A549 (cell line): Measurements from ENCODE around the gene TBCEL. TPM values are rescaled to one million over a fixed set of nuclear protein-coding genes. Genes with fewer than 3 reads are reported as not detected.

Experiments used
- ATAC-seq, 2 experiments: fragments of 200-7000 bp in 1 of 2; fragments of >200 bp in 1 of 2; cut with Nextera tagmentation in 1 of 2; cut with Tn5 transposase in 1 of 2; 3 replicates each; pipeline versions ENCODE4 v1.8.0 to v1.9.1; 2018 to 2020; ENCODE audit warnings: mild to moderate bottlenecking in 1 of 2, moderate library complexity in 1 of 2
- CTCF ChIA-PET: fragments of 300-600 bp; sonication (Branson Sonifier 250); formaldehyde crosslinking; extraction: SDS; loops from one replicate; lab custom pipeline; 2021; ENCODE audit warnings: antibody characterized with exemption, inconsistent platforms; lab: Yijun Ruan, JAX
- POLR2A ChIA-PET: fragments of 350-600 bp; formaldehyde crosslinking; extraction: SDS; loops from one replicate; lab custom pipeline; 2021; ENCODE audit warnings: antibody characterized with exemption, inconsistent platforms; lab: Yijun Ruan, JAX
- DNase-seq, 2 experiments: peaks; one replicate each; pipeline versions ENCODE4 v3.0.0 to v3.0.0-alpha.2; 2011 to 2016; ENCODE audit warnings: low read depth in 1 of 2, low spot score in 1 of 2
- FAIRE-seq: peaks from 2 replicates; lab custom pipeline; 2011; peaks lifted over from hg19 to GRCh38; lab: Jason Lieb, UNC
- H3K27ac ChIP-seq, 2 experiments: fragments of >200 bp; sonication (Bioruptor Twin); formaldehyde crosslinking; 3 replicates each; pipeline ENCODE4 v1.5.1; 2016 to 2017
- H3K4me1 ChIP-seq: fragments of >200 bp; sonication (Bioruptor Twin); formaldehyde crosslinking; 3 replicates; pipeline ENCODE4 v1.6.1; 2016
- H3K4me2 ChIP-seq: fragments of >200 bp; sonication (Bioruptor Twin); formaldehyde crosslinking; 3 replicates; pipeline ENCODE4 v1.6.1; 2016
- H3K4me3 ChIP-seq: fragments of >200 bp; sonication (Bioruptor Twin); formaldehyde crosslinking; 3 replicates; pipeline ENCODE4 v1.5.1; 2016
- H3K9me3 ChIP-seq: fragments of >200 bp; sonication (Bioruptor Twin); formaldehyde crosslinking; 3 replicates; pipeline ENCODE4 v1.6.1; 2016
- BHLHE40 ChIP-seq: IDR thresholded peaks from 2 replicates; pipeline ENCODE4 v1.6.1; 2012; ENCODE audit warnings: low read depth, low read length, inconsistent platforms
- CBX2 ChIP-seq: fragments of 200-600 bp; sonication (generic); IDR thresholded peaks from 2 replicates; pipeline ENCODE4 v1.6.1; 2016; ENCODE audit warnings: low read depth, mild to moderate bottlenecking, borderline replicate concordance
- CHD4 ChIP-seq: fragments of 200-600 bp; sonication (generic); IDR thresholded peaks from 2 replicates; pipeline ENCODE4 v1.6.1; 2016; ENCODE audit warnings: antibody characterized with exemption, mild to moderate bottlenecking, borderline replicate concordance
- EP300 ChIP-seq, 2 experiments: fragments of >200 bp; sonication (Bioruptor Twin); formaldehyde crosslinking; IDR thresholded peaks; 2 replicates in 1 of 2; 3 replicates in 1 of 2; pipeline ENCODE4 v1.6.1; 2016 to 2017
- ESRRA ChIP-seq: fragments of 150-350 bp; IDR thresholded peaks from 2 replicates; pipeline ENCODE4 v1.6.1; 2014; ENCODE audit warnings: mild to moderate bottlenecking, low read length, borderline replicate concordance
- FOSB ChIP-seq: fragments of 250-450 bp; sonication (Bioruptor Pico); IDR thresholded peaks from 2 replicates; pipeline ENCODE4 v1.5.0; 2020; ENCODE audit warnings: mild to moderate bottlenecking, moderate library complexity
- FOXS1 ChIP-seq: fragments of 250-450 bp; sonication (Bioruptor Pico); IDR thresholded peaks from 2 replicates; pipeline ENCODE4 v1.5.0; 2020; ENCODE audit warnings: mild to moderate bottlenecking, moderate library complexity
- HDAC2 ChIP-seq: fragments of 200-600 bp; sonication (generic); IDR thresholded peaks from 2 replicates; pipeline ENCODE4 v1.6.1; 2016
- HOXA7 ChIP-seq: fragments of 250-450 bp; sonication (Bioruptor Pico); IDR thresholded peaks from 2 replicates; pipeline ENCODE4 v1.5.0; 2020; ENCODE audit warnings: mild to moderate bottlenecking, moderate library complexity
- HOXB13 ChIP-seq: fragments of 250-450 bp; sonication (Bioruptor Pico); IDR thresholded peaks from 2 replicates; pipeline ENCODE4 v1.5.0; 2020; ENCODE audit warnings: low read depth, mild to moderate bottlenecking, moderate library complexity
- HOXB5 ChIP-seq: fragments of 250-450 bp; sonication (Bioruptor Pico); IDR thresholded peaks from 2 replicates; pipeline ENCODE4 v1.5.0; 2020; ENCODE audit warnings: mild to moderate bottlenecking, moderate library complexity
- JUN ChIP-seq, 2 experiments: fragments of >200 bp; sonication (Bioruptor Twin); formaldehyde crosslinking; IDR thresholded peaks; 2 replicates in 1 of 2; 3 replicates in 1 of 2; pipeline ENCODE4 v1.6.1; 2016 to 2017
- KDM1A ChIP-seq: fragments of 200-600 bp; sonication (generic); IDR thresholded peaks from 2 replicates; pipeline ENCODE4 v1.6.1; 2016; ENCODE audit warnings: low read depth, mild to moderate bottlenecking
- KDM5A ChIP-seq: fragments of 200-600 bp; sonication (generic); IDR thresholded peaks from 2 replicates; pipeline ENCODE4 v1.6.1; 2016; ENCODE audit warnings: antibody characterized with exemption, mild to moderate bottlenecking
- MAZ ChIP-seq: fragments of 150-350 bp; IDR thresholded peaks from 2 replicates; pipeline ENCODE4 v1.6.1; 2014; ENCODE audit warnings: antibody characterized with exemption, low read depth, low read length, borderline replicate concordance
- MYC ChIP-seq: IDR thresholded peaks from 2 replicates; pipeline ENCODE4 v1.6.1; 2012; ENCODE audit warnings: mild to moderate bottlenecking, inconsistent platforms, low read length, improper control_type of control experiment, borderline replicate concordance
- NPAS2 ChIP-seq: fragments of 250-450 bp; sonication (Bioruptor Pico); IDR thresholded peaks from 2 replicates; pipeline ENCODE4 v1.8.0; 2022; ENCODE audit warnings: mild to moderate bottlenecking, moderate library complexity, borderline replicate concordance
- NR3C1 ChIP-seq: fragments of >200 bp; sonication (Bioruptor Twin); formaldehyde crosslinking; IDR thresholded peaks from 3 replicates; pipeline ENCODE4 v1.6.1; 2017
- PHF8 ChIP-seq: fragments of 200-600 bp; sonication (generic); IDR thresholded peaks from 2 replicates; pipeline ENCODE4 v1.6.1; 2016; ENCODE audit warnings: low read depth, mild to moderate bottlenecking, antibody characterized with exemption, moderate library complexity, borderline replicate concordance
- POLR2A ChIP-seq: IDR thresholded peaks from 2 replicates; pipeline ENCODE4 v1.6.1; 2012; ENCODE audit warnings: mild to moderate bottlenecking, low read length
- POLR2AphosphoS2 ChIP-seq: conservative IDR thresholded peaks from 2 replicates; pipeline ENCODE4 v1.6.1; 2012; ENCODE audit warnings: low read length, improper control_type of control experiment, inconsistent platforms
- RAD21 ChIP-seq, 2 experiments: fragments of >200 bp in 1 of 2; sonication (Bioruptor Twin) in 1 of 2; formaldehyde crosslinking in 1 of 2; IDR thresholded peaks in 1 of 2; conservative IDR thresholded peaks in 1 of 2; 2 replicates in 1 of 2; 3 replicates in 1 of 2; pipeline ENCODE4 v1.6.1; 2012 to 2018; ENCODE audit warnings: inconsistent platforms in 1 of 2
- RCOR1 ChIP-seq: fragments of 150-350 bp; IDR thresholded peaks from 2 replicates; pipeline ENCODE4 v1.6.1; 2014; ENCODE audit warnings: antibody characterized with exemption, low read length, low read depth
- RNF2 ChIP-seq: fragments of 200-600 bp; sonication (generic); IDR thresholded peaks from 2 replicates; pipeline ENCODE4 v1.6.1; 2016; ENCODE audit warnings: low read depth, mild to moderate bottlenecking, antibody characterized with exemption, moderate library complexity, borderline replicate concordance
- SMC3 ChIP-seq: fragments of >200 bp; sonication (Bioruptor Twin); formaldehyde crosslinking; IDR thresholded peaks from 3 replicates; pipeline ENCODE4 v1.6.1; 2018; ENCODE audit warnings: inconsistent platforms
- SREBF2 ChIP-seq: fragments of 450-650 bp; IDR thresholded peaks from 2 replicates; pipeline ENCODE4 v1.6.1; 2014; ENCODE audit warnings: mild to moderate bottlenecking, moderate library complexity
- TFCP2L1 ChIP-seq: fragments of 250-450 bp; sonication (Bioruptor Pico); IDR thresholded peaks from 2 replicates; pipeline ENCODE4 v1.5.0; 2021; ENCODE audit warnings: mild to moderate bottlenecking
- TP53 ChIP-seq: fragments of 250-450 bp; sonication (Bioruptor Pico); IDR thresholded peaks from 2 replicates; pipeline ENCODE4 v1.5.0; 2021; ENCODE audit warnings: mild to moderate bottlenecking, moderate library complexity
- ZC3H11A ChIP-seq: fragments of 450-650 bp; IDR thresholded peaks from 2 replicates; pipeline ENCODE4 v1.6.1; 2014; ENCODE audit warnings: antibody characterized with exemption, mild to moderate bottlenecking
- ZSCAN20 ChIP-seq: fragments of 250-450 bp; sonication (Bioruptor Pico); IDR thresholded peaks from 2 replicates; pipeline ENCODE4 v1.8.0; 2022; ENCODE audit warnings: mild to moderate bottlenecking, moderate library complexity
- WGBS: methylation state at CpG from one replicate; pipeline ENCODE4 v1.1.6; 2017; ENCODE audit errors: missing lambda C conversion rate; 5-methylcytosine and 5-hydroxymethylcytosine counted together
- polyA plus RNA-seq, 4 experiments: library from polyadenylated mRNA; depleted of rRNA in 3 of 4; stranded (reverse); fragments of >200 nt; fragmentation: RNase III in 1 of 4; extraction: RNeasy Plus Mini Kit Qiagen cat#74134 plus additional on column Dnase treatment in 1 of 4; gene quantifications; 2 replicates in 3 of 4; 3 replicates in 1 of 4; pipeline ENCODE4 v1.2.3, GENCODE V29; 2011 to 2017
- TF ChIP-seq, protein P1 (sequence below): fragments of 200-600 bp; sonication (generic); IDR thresholded peaks from 2 replicates; pipeline ENCODE4 v1.6.1; 2016; ENCODE audit warnings: antibody characterized with exemption, mild to moderate bottlenecking, moderate library complexity

The TBCEL gene
- polyA plus RNA-seq, 2 of the 4 experiments (the other 2 are of a cell fraction), result 5.9 to 11.9 TPM

DNA sequence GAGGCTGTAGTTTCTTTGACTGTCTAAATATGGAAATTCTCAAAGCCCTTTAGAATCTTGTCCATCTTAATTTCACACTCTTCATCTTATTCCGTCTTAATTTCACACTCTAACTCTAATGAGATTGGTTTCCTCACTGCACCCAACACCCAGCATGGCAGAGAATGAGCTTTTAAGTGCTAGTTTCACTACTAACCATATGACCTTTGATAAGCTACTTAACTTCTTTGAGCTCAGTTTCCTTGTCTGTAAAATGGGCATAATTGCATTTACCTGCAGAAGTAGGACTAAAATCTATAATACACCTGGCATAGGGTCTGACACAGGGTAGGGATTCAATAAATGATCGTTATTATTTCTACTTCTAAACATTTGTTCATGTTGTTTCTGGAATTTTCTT lies 30.4 kb downstream of the TBCEL start:
- DNase-seq, result no peak
- H3K27ac ChIP-seq, result no peak overlapping the region
- WGBS, result 75% methylated on average over 2 of the region's 2 CpGs
- CTCF ChIA-PET, result no interaction called here
- no peak overlapping the region for H3K4me2 ChIP-seq
- H3K4me1 ChIP-seq, result no peaks in the 10 kb centered on the region
- H3K4me3 ChIP-seq, result no peak overlapping the region
- TF ChIP-seq HOXB5 (no peak), HOXA7 (CRISPR knock-in tag) (no peak), KDM5A (no peak), ZSCAN20 (CRISPR knock-in tag) (no peak), NPAS2 (CRISPR knock-in tag) (no peak), KDM1A (no peak), POLR2AphosphoS2 (no peak), RNF2 (no peak), ZC3H11A (no peak), RAD21 (conservative IDR thresholded peaks at IDR 0.05 in 1 of 2, IDR thresholded peaks at IDR 0.05 in 1 of 2) (no peak), FOSB (CRISPR knock-in tag) (no peak), BHLHE40 (no peak), SMC3 (no peak), TP53 (no peak), PHF8 (no peak), MYC (no peak), NR3C1 (no peak)
- TF ChIP-seq, protein P1, sequence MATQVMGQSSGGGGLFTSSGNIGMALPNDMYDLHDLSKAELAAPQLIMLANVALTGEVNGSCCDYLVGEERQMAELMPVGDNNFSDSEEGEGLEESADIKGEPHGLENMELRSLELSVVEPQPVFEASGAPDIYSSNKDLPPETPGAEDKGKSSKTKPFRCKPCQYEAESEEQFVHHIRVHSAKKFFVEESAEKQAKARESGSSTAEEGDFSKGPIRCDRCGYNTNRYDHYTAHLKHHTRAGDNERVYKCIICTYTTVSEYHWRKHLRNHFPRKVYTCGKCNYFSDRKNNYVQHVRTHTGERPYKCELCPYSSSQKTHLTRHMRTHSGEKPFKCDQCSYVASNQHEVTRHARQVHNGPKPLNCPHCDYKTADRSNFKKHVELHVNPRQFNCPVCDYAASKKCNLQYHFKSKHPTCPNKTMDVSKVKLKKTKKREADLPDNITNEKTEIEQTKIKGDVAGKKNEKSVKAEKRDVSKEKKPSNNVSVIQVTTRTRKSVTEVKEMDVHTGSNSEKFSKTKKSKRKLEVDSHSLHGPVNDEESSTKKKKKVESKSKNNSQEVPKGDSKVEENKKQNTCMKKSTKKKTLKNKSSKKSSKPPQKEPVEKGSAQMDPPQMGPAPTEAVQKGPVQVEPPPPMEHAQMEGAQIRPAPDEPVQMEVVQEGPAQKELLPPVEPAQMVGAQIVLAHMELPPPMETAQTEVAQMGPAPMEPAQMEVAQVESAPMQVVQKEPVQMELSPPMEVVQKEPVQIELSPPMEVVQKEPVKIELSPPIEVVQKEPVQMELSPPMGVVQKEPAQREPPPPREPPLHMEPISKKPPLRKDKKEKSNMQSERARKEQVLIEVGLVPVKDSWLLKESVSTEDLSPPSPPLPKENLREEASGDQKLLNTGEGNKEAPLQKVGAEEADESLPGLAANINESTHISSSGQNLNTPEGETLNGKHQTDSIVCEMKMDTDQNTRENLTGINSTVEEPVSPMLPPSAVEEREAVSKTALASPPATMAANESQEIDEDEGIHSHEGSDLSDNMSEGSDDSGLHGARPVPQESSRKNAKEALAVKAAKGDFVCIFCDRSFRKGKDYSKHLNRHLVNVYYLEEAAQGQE, result no peak
- TF ChIP-seq, all 56 proteins: peak for 0
- H3K9me3 ChIP-seq, result no peaks in the 10 kb centered on the region
- POLR2A ChIA-PET, result no interaction called here
- FAIRE-seq, result no peak
- no peak for ATAC-seq

DNA sequence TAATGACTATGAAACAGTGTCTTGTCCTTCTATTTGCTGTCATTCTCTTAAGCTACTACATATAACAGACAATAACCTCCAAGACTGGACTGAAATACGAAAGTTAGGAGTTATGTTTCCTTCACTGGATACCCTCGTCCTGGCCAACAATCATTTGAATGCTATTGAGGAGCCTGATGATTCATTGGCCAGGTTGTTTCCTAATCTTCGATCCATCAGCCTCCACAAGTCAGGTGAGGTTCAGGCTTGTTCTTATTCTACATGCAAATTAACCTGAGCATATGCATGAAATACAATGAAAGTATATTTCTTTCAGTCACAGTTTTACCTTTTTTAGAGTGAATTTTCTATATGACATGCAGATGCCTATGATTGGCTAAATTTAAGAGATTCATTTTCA lies 31.2 kb downstream of the TBCEL start:
- FAIRE-seq, result no peak
- POLR2A ChIA-PET, result no interaction called here
- WGBS, result 98% methylated on average over 3 of the region's 3 CpGs

More for the DNA sequence above, 31.2 kb downstream of the TBCEL start:
- DNase-seq (no peak), ATAC-seq (no peak)
- H3K9me3 ChIP-seq, result no peaks in the 10 kb centered on the region
- TF ChIP-seq, protein P1, result no peak
- TF ChIP-seq RAD21 (conservative IDR thresholded peaks at IDR 0.05 in 1 of 2, IDR thresholded peaks at IDR 0.05 in 1 of 2) (no peak), RCOR1 (no peak), JUN (IDR thresholded peaks at IDR 0.05) (no peak), CHD4 (no peak), ZC3H11A (no peak), POLR2A (no peak), FOXS1 (no peak), RNF2 (no peak), HDAC2 (no peak), HOXB13 (no peak), ESRRA (no peak), CBX2 (no peak), EP300 (IDR thresholded peaks at IDR 0.05) (no peak), TFCP2L1 (CRISPR knock-in tag) (no peak), SREBF2 (no peak), BHLHE40 (no peak), HOXB5 (no peak), MAZ (no peak)
- TF ChIP-seq, all 56 proteins: peak for 0
- H3K4me3 ChIP-seq, result no peak overlapping the region
- CTCF ChIA-PET, result no interaction called here
- no peak overlapping the region for H3K4me2 ChIP-seq
- no peaks in the 10 kb centered on the region for H3K4me1 ChIP-seq
- H3K27ac ChIP-seq, result no peak overlapping the region
